Measurements from ENCODE around the gene PUS1.

The PUS1 gene

DNA sequence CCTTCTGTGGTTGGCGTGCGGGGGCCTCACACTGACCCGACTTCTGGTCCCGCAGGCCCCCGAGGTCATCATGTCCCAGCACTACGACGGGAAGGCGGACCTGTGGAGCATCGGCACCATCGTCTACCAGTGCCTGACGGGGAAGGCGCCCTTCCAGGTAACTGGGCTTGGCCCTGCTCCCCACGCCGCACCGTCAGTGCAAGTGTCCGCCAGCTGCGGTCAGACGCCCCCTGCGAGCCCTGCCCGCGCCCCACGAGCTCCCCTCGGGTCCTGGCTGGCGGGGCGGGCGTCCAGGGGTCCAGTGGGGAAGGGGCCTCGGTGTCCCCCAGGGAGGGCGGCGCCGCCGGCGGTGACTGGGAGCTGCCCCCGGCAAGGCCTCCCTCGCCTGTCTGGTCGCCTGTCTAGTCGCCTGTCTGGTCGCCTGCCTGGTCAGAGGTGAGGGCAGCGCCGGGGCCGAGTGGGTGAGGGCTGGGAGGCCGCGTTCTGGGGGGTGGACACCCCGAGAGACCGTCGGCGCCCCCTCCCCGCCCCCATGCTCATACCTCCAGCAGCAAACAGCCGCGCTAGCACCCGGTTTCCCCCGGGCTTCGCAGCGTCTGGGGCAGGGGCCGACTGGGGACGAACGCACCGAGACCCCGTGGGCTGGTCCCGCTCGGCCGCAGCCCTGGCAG lies 19.9 kb upstream of the PUS1 start:
- ChIA-PET CTCF (no interaction called here), POLR2A (no interaction called here)
- DNase-seq: no peak
- Histone ChIP-seq H3K27ac (ENCODE audit: insufficient read depth in 1 of 2, low read depth in 1 of 2, low read length in 2 of 2, poor library complexity in 1 of 2, severe bottlenecking in 2 of 2) (no peak overlapping the region), H3K4me3 (ENCODE audit: control insufficient read depth in 1 of 7, extremely low read depth in 1 of 7, insufficient read depth in 4 of 7, low read depth in 2 of 7, low read length in 6 of 7) (no peak overlapping the region), H3K9me3 (ENCODE audit: control extremely low read depth in 1 of 5, control insufficient read depth in 4 of 5, insufficient read depth in 2 of 5, low read depth in 1 of 5, low read length in 4 of 5) (no peaks in the 10 kb centered on the region), H3K36me3 (ENCODE audit: control insufficient read depth in 4 of 4, insufficient read depth in 4 of 4, low read length in 3 of 4) (peaks cover 12 to 78% (median 42%) of the 10 kb centered on the region in 4 experiments), H3K27me3 (replicated peaks in 2 of 5; ENCODE audit: control insufficient read depth in 4 of 5, insufficient read depth in 5 of 5, low read length in 4 of 5) (no peaks in the 10 kb centered on the region), H3K4me1 (ENCODE audit: control extremely low read depth in 1 of 4, control insufficient read depth in 4 of 4, insufficient read depth in 4 of 4, low read length in 3 of 4) (no peaks in the 10 kb centered on the region)
- 99% methylated on average over 51 of the region's 61 CpGs for WGBS (ENCODE audit: insufficient coverage)

GRCh38 chr12:131909752-131910219 lies 19.3 kb upstream of the PUS1 start:
- Histone ChIP-seq H3K4me3 (ENCODE audit: control insufficient read depth in 1 of 7, extremely low read depth in 1 of 7, insufficient read depth in 4 of 7, low read depth in 2 of 7, low read length in 6 of 7) (no peak overlapping the region), H3K9me3 (ENCODE audit: control extremely low read depth in 1 of 5, control insufficient read depth in 4 of 5, insufficient read depth in 2 of 5, low read depth in 1 of 5, low read length in 4 of 5) (no peaks in the 10 kb centered on the region), H3K36me3 (ENCODE audit: control insufficient read depth in 4 of 4, insufficient read depth in 4 of 4, low read length in 3 of 4) (peaks cover 12 to 84% (median 48%) of the 10 kb centered on the region in 4 experiments), H3K27ac (ENCODE audit: insufficient read depth in 1 of 2, low read depth in 1 of 2, low read length in 2 of 2, poor library complexity in 1 of 2, severe bottlenecking in 2 of 2) (no peak overlapping the region), H3K27me3 (replicated peaks in 2 of 5; ENCODE audit: control insufficient read depth in 4 of 5, insufficient read depth in 5 of 5, low read length in 4 of 5) (no peaks in the 10 kb centered on the region), H3K4me1 (ENCODE audit: control extremely low read depth in 1 of 4, control insufficient read depth in 4 of 4, insufficient read depth in 4 of 4, low read length in 3 of 4) (no peaks in the 10 kb centered on the region)
- DNase-seq: no peak
- ChIA-PET POLR2A (no interaction called here), CTCF (no interaction called here)
- 98% methylated on average over 26 of the region's 26 CpGs for WGBS (ENCODE audit: insufficient coverage)

DNA sequence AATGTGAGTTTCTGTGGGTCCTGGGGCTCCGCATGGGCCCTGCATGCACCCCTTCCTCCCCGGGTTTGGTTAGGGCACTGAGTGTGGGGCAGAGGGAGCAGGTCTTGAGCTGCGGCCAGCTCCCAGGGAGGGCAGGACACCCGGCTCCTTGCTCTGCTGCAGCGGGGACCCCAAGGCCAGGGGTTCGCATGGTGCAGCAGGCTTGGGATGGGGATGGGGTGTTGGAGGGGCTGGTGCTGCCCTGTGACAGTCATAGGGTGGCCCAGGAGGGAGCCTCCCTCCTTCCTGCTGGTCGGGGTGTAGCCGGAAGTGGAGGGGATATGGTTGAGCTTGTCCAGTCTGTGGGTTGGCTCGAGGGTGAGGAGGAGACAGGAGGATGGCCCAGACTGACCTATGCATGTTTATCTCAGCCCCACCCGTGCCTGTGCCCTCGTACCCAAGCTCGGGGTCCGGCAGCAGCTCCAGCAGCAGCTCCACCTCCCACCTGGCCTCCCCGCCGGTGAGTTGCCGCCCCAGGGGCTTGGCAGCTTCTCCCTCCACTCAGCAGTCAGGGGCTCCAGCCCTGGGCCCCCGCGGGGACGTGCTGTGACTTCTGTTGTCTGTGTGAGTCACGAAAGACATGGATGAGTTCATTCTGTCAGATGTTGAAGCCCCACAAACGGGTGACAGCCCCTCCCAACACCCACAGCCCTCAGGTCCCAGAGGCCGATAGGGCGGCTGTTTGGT lies 18.6 kb upstream of the PUS1 start:
- peaks cover 12 to 86% (median 54%) of the 10 kb centered on the region in 4 experiments for H3K36me3 ChIP-seq (ENCODE audit: control insufficient read depth in 4 of 4, insufficient read depth in 4 of 4, low read length in 3 of 4)

GRCh38 chr12:131911028-131911650 lies 17.9 kb upstream of the PUS1 start:
- Histone ChIP-seq H3K27me3 (replicated peaks in 2 of 5; ENCODE audit: control insufficient read depth in 4 of 5, insufficient read depth in 5 of 5, low read length in 4 of 5) (no peaks in the 10 kb centered on the region), H3K36me3 (ENCODE audit: control insufficient read depth in 4 of 4, insufficient read depth in 4 of 4, low read length in 3 of 4) (peaks cover 13 to 93% (median 58%) of the 10 kb centered on the region in 4 experiments), H3K9me3 (ENCODE audit: control extremely low read depth in 1 of 5, control insufficient read depth in 4 of 5, insufficient read depth in 2 of 5, low read depth in 1 of 5, low read length in 4 of 5) (no peaks in the 10 kb centered on the region), H3K27ac (ENCODE audit: insufficient read depth in 1 of 2, low read depth in 1 of 2, low read length in 2 of 2, poor library complexity in 1 of 2, severe bottlenecking in 2 of 2) (no peak overlapping the region), H3K4me3 (ENCODE audit: control insufficient read depth in 1 of 7, extremely low read depth in 1 of 7, insufficient read depth in 4 of 7, low read depth in 2 of 7, low read length in 6 of 7) (no peak overlapping the region), H3K4me1 (ENCODE audit: control extremely low read depth in 1 of 4, control insufficient read depth in 4 of 4, insufficient read depth in 4 of 4, low read length in 3 of 4) (no peaks in the 10 kb centered on the region)
- DNase-seq: no peak
- CTCF ChIA-PET: interaction anchor here (1.3 to 1.8 kb wide), 2 partner anchors 9 to 16 kb away, joined by 3 to 6 read pairs; no protein-coding TSS in a partner anchor
- POLR2A ChIA-PET: no interaction called here
- WGBS (ENCODE audit: insufficient coverage): 96% methylated on average over 12 of the region's 17 CpGs

More for the DNA sequence above, 18.6 kb upstream of the PUS1 start:
- ChIA-PET POLR2A (no interaction called here), CTCF (interaction anchor here (1.3 kb wide), 1 partner anchor 17 kb away, joined by 3 read pairs; no protein-coding TSS in a partner anchor)
- Histone ChIP-seq H3K4me1 (ENCODE audit: control extremely low read depth in 1 of 4, control insufficient read depth in 4 of 4, insufficient read depth in 4 of 4, low read length in 3 of 4) (no peaks in the 10 kb centered on the region), H3K27me3 (replicated peaks in 2 of 5; ENCODE audit: control insufficient read depth in 4 of 5, insufficient read depth in 5 of 5, low read length in 4 of 5) (no peaks in the 10 kb centered on the region), H3K9me3 (ENCODE audit: control extremely low read depth in 1 of 5, control insufficient read depth in 4 of 5, insufficient read depth in 2 of 5, low read depth in 1 of 5, low read length in 4 of 5) (no peaks in the 10 kb centered on the region), H3K4me3 (ENCODE audit: control insufficient read depth in 1 of 7, extremely low read depth in 1 of 7, insufficient read depth in 4 of 7, low read depth in 2 of 7, low read length in 6 of 7) (no peak overlapping the region), H3K27ac (ENCODE audit: insufficient read depth in 1 of 2, low read depth in 1 of 2, low read length in 2 of 2, poor library complexity in 1 of 2, severe bottlenecking in 2 of 2) (no peak overlapping the region)
- WGBS (ENCODE audit: insufficient coverage): 97% methylated on average over 15 of the region's 23 CpGs
- no peak for DNase-seq

DNA sequence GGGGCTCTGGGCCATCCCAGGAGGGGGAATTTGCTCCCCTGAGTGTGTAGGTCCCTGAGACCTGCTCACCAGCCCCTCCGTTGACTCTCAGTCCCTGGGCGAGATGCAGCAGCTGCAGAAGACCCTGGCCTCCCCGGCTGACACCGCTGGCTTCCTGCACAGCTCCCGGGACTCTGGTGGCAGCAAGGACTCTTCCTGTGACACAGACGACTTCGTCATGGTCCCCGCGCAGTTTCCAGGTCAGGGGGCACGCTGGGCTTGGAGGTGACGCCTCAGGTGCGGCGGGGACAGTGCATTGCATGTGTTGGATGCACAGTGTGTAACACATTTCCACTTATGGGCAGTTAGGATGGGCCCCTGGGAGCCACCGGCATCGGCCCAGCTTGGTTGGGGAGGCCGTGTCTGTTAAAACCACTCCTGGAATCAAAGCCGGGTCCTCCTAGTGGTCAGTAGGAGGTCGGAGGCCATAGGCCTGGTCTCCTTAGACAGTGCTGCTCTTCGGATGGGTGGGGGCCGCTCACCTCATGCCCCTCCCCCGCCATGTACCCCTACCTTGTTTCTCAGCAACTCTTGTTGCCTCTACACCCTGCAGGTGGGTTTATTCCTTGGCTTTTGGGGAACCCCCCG lies 17.1 kb upstream of the PUS1 start:
- H3K4me1 ChIP-seq (ENCODE audit: control extremely low read depth in 1 of 4, control insufficient read depth in 4 of 4, insufficient read depth in 4 of 4, low read length in 3 of 4): no peaks in the 10 kb centered on the region
- no peaks in the 10 kb centered on the region for H3K27me3 ChIP-seq (replicated peaks in 2 of 5; ENCODE audit: control insufficient read depth in 4 of 5, insufficient read depth in 5 of 5, low read length in 4 of 5)
- POLR2A ChIA-PET: no interaction called here
- peaks cover 15 to 91% (median 59%) of the 10 kb centered on the region in 4 experiments for H3K36me3 ChIP-seq (ENCODE audit: control insufficient read depth in 4 of 4, insufficient read depth in 4 of 4, low read length in 3 of 4)
- DNase-seq: no peak
- H3K4me3 ChIP-seq (ENCODE audit: control insufficient read depth in 1 of 7, extremely low read depth in 1 of 7, insufficient read depth in 4 of 7, low read depth in 2 of 7, low read length in 6 of 7): no peak overlapping the region
- 90% methylated on average over 20 of the region's 22 CpGs for WGBS (ENCODE audit: insufficient coverage)
- H3K27ac ChIP-seq (ENCODE audit: insufficient read depth in 1 of 2, low read depth in 1 of 2, low read length in 2 of 2, poor library complexity in 1 of 2, severe bottlenecking in 2 of 2): no peak overlapping the region
- H3K9me3 ChIP-seq (ENCODE audit: control extremely low read depth in 1 of 5, control insufficient read depth in 4 of 5, insufficient read depth in 2 of 5, low read depth in 1 of 5, low read length in 4 of 5): no peaks in the 10 kb centered on the region
- CTCF ChIA-PET: interaction anchor here (1.1 to 1.8 kb wide), 3 partner anchors 10 to 15 kb away, joined by 3 to 6 read pairs (median 4); no protein-coding TSS in a partner anchor

DNA sequence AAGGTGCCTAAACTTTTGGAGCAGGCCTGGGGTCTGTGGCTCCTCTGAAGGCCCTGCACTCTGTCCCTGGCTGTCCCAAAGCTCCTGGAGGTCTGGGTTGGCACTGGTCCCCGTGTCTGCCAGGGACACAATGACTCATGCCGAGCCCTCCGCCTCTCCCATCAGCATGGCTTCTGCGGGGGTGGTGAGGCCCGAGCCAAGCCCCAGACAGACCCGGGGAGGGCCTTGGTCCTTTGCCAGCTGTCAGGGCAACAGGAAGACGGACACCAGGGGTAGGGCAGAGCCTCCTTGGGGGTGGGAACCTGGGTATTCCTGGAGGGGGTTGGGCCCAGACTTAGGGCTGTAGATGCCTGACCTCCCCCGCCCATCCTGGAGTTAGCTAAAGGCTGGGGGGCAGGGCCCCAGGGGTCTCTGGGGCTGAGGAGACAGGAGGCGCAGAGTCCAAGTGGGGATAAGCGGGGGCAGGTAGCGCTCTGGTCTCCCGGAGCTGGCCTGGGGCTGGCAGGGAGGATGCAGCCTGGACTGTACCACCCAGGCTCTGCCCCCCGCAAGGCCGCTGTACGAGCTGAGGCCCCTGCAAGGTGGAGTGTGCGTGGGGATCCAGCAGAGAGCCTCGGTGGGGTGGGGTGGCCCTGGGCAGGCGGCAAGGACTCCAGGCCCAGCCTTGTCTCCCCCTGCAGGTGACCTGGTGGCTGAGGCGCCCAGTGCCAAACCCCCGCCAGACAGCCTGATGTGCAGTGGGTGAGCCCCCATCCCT lies 16.4 kb upstream of the PUS1 start:
- no peaks in the 10 kb centered on the region for H3K27me3 ChIP-seq (replicated peaks in 2 of 5; ENCODE audit: control insufficient read depth in 4 of 5, insufficient read depth in 5 of 5, low read length in 4 of 5)
- H3K4me3 ChIP-seq (ENCODE audit: control insufficient read depth in 1 of 7, extremely low read depth in 1 of 7, insufficient read depth in 4 of 7, low read depth in 2 of 7, low read length in 6 of 7): no peak overlapping the region
- H3K9me3 ChIP-seq (ENCODE audit: control extremely low read depth in 1 of 5, control insufficient read depth in 4 of 5, insufficient read depth in 2 of 5, low read depth in 1 of 5, low read length in 4 of 5): no peaks in the 10 kb centered on the region
- H3K27ac ChIP-seq (ENCODE audit: insufficient read depth in 1 of 2, low read depth in 1 of 2, low read length in 2 of 2, poor library complexity in 1 of 2, severe bottlenecking in 2 of 2): no peak overlapping the region
- H3K36me3 ChIP-seq (ENCODE audit: control insufficient read depth in 4 of 4, insufficient read depth in 4 of 4, low read length in 3 of 4): peaks cover 15 to 91% (median 60%) of the 10 kb centered on the region in 4 experiments
- H3K4me1 ChIP-seq (ENCODE audit: control extremely low read depth in 1 of 4, control insufficient read depth in 4 of 4, insufficient read depth in 4 of 4, low read length in 3 of 4): no peaks in the 10 kb centered on the region
- 92% methylated on average over 18 of the region's 20 CpGs for WGBS (ENCODE audit: insufficient coverage)
- DNase-seq: peak in 2 of 3 donors; percentile 23 to 36
- POLR2A ChIA-PET: no interaction called here
- CTCF ChIA-PET: interaction anchor here (1.1 to 1.8 kb wide), 3 partner anchors 11 to 15 kb away, joined by 3 to 6 read pairs (median 4); no protein-coding TSS in a partner anchor

All from common myeloid progenitor, CD34-positive (primary cell).